Fibroblast of lung (primary cell): Measurements from ENCODE around the gene CRYL1. TPM values are rescaled to one million over a fixed set of nuclear protein-coding genes. Genes with fewer than 3 reads are reported as not detected.

Source experiments
- DNase-seq, 2 donors: peaks; one replicate each; pipeline versions ENCODE4 v3.0.0 to v3.0.0-alpha.2; 2010; ENCODE audit warnings: low read depth in 2 of 2
- H2AFZ ChIP-seq: 2 replicates; pipeline ENCODE4 v1.5.1; 2012; ENCODE audit warnings: low read length, control low read depth, inconsistent platforms
- H3K27ac ChIP-seq: 2 replicates; pipeline ENCODE4 v1.5.1; 2011; ENCODE audit warnings: low read length, control low read depth; ENCODE audit not compliant: insufficient read depth
- H3K27me3 ChIP-seq: 2 replicates; pipeline ENCODE4 v1.5.1; 2011; ENCODE audit warnings: mild to moderate bottlenecking, low read length; ENCODE audit not compliant: control insufficient read depth, insufficient read depth
- H3K36me3 ChIP-seq: 2 replicates; pipeline ENCODE4 v1.5.1; 2011; ENCODE audit warnings: low read length; ENCODE audit not compliant: control insufficient read depth, insufficient read depth
- H3K4me1 ChIP-seq: 2 replicates; pipeline ENCODE4 v1.5.1; 2011; ENCODE audit warnings: low read length; ENCODE audit not compliant: control insufficient read depth, insufficient read depth; ENCODE audit errors: extremely low read depth
- H3K4me2 ChIP-seq: 2 replicates; pipeline ENCODE4 v1.5.1; 2011; ENCODE audit warnings: low read length, control low read depth; ENCODE audit not compliant: insufficient read depth; ENCODE audit errors: extremely low read depth
- H3K4me3 ChIP-seq, 4 experiments: fragments of 200-600 bp in 1 of 4; sonication (generic) in 1 of 4; replicated peaks in 1 of 4; 2 replicates each; pipeline ENCODE4 v1.5.1; 2011 to 2016; ENCODE audit warnings: low read length in 4 of 4, low read depth in 3 of 4, mild to moderate bottlenecking in 3 of 4, control low read depth in 2 of 4, inconsistent platforms in 1 of 4, mixed read lengths in 1 of 4; ENCODE audit not compliant: insufficient read depth in 1 of 4; ENCODE audit errors: control extremely low read depth in 1 of 4
- H3K79me2 ChIP-seq: 2 replicates; pipeline ENCODE4 v1.5.1; 2012; ENCODE audit warnings: mild to moderate bottlenecking, low read length, inconsistent platforms; ENCODE audit not compliant: control insufficient read depth, insufficient read depth
- H3K9ac ChIP-seq: 2 replicates; pipeline ENCODE4 v1.5.1; 2011; ENCODE audit warnings: mild to moderate bottlenecking, low read length, control low read depth; ENCODE audit not compliant: insufficient read depth
- H3K9me3 ChIP-seq: 2 replicates; pipeline ENCODE4 v1.5.1; 2012; ENCODE audit warnings: low read depth, low read length; ENCODE audit not compliant: control insufficient read depth, insufficient read depth
- H4K20me1 ChIP-seq: 2 replicates; pipeline ENCODE4 v1.5.1; 2011; ENCODE audit warnings: low read length; ENCODE audit not compliant: control insufficient read depth, insufficient read depth; ENCODE audit errors: extremely low read depth
- EZH2 ChIP-seq: IDR thresholded peaks from 2 replicates; pipeline ENCODE4 v1.5.1; 2012; ENCODE audit warnings: low read length, control low read depth, mild to moderate bottlenecking; ENCODE audit errors: missing control alignments
- polyA plus RNA-seq, 2 donors: library from polyadenylated mRNA; depleted of rRNA in 1 of 2; stranded (reverse) in 1 of 2; unstranded in 1 of 2; fragments of >200 nt; gene quantifications; 2 replicates each; pipeline ENCODE4 v1.2.1, GENCODE V29; 2011 to 2012; ENCODE audit warnings: missing spikeins in 1 of 2
- total RNA-seq: library from RNA; depleted of rRNA; stranded (reverse); fragments of >200 nt; gene quantifications from 2 replicates; pipeline ENCODE4 v1.2.1, GENCODE V29; 2014
- TF ChIP-seq, protein P1 (sequence below), 2 donors: IDR thresholded peaks in 1 of 2; conservative IDR thresholded peaks in 1 of 2; 1 replicate in 1 of 2; 2 replicates in 1 of 2; pipeline ENCODE4 v1.5.1; 2011 to 2012; ENCODE audit warnings: low read length in 2 of 2, control low read depth in 1 of 2, inconsistent platforms in 1 of 2, low read depth in 1 of 2, mild to moderate bottlenecking in 1 of 2

The CRYL1 gene
- total and polyA plus RNA-seq, 2 donors (not counting 1 experiment from before 2014, with no cell fraction given): 18.3 to 20.1 TPM

- Histone ChIP-seq H3K27ac (no peak overlapping the region), H3K9me3 (no peaks in the 10 kb centered on the region), H3K36me3 (no peaks in the 10 kb centered on the region), H4K20me1 (no peaks in the 10 kb centered on the region), H3K4me2 (no peak overlapping the region), H3K27me3 (no peaks in the 10 kb centered on the region), H3K79me2 (no peaks in the 10 kb centered on the region), H3K4me1 (no peaks in the 10 kb centered on the region), H3K4me3 (no peak overlapping the region), H2AFZ (no peak overlapping the region), H3K9ac (no peak overlapping the region)
- no peak for DNase-seq
- TF ChIP-seq, protein P1, sequence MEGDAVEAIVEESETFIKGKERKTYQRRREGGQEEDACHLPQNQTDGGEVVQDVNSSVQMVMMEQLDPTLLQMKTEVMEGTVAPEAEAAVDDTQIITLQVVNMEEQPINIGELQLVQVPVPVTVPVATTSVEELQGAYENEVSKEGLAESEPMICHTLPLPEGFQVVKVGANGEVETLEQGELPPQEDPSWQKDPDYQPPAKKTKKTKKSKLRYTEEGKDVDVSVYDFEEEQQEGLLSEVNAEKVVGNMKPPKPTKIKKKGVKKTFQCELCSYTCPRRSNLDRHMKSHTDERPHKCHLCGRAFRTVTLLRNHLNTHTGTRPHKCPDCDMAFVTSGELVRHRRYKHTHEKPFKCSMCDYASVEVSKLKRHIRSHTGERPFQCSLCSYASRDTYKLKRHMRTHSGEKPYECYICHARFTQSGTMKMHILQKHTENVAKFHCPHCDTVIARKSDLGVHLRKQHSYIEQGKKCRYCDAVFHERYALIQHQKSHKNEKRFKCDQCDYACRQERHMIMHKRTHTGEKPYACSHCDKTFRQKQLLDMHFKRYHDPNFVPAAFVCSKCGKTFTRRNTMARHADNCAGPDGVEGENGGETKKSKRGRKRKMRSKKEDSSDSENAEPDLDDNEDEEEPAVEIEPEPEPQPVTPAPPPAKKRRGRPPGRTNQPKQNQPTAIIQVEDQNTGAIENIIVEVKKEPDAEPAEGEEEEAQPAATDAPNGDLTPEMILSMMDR (conservative IDR thresholded peaks at IDR 0.05 in 1 of 2, IDR thresholded peaks at IDR 0.05 in 1 of 2; ENCODE audit: low read depth in 1 of 2, low read length in 2 of 2): no peak
- no peak for TF ChIP-seq EZH2
These were observed 13.5 kb downstream of the CRYL1 start for GRCh38 chr13:20512042-20512683.

DNA sequence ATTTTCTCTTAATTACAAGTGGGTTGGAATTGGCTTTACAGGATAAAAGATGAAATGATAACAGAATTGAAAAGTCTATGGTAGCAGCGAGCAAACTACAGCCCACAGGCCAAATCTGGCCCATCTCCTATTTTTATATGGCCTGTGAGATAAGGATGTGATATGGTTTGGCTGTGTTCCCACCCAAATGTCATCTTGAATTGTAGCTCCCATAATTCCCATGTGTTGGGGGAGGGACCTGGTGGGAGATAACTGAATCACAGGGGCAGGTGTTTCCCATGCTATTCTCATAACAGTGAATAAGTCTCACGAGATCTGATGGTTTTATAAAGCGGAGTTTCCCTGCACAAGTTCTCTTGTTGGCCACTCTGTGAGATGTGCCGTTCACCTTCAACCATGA, 19.0 kb downstream of the CRYL1 start:
- DNase-seq: no peak
- Histone ChIP-seq H3K9ac (no peak overlapping the region), H3K27me3 (no peaks in the 10 kb centered on the region), H2AFZ (no peak overlapping the region), H3K36me3 (no peaks in the 10 kb centered on the region), H3K4me3 (no peak overlapping the region), H4K20me1 (no peaks in the 10 kb centered on the region), H3K79me2 (no peaks in the 10 kb centered on the region), H3K27ac (no peak overlapping the region), H3K4me1 (no peaks in the 10 kb centered on the region), H3K4me2 (no peak overlapping the region), H3K9me3 (no peaks in the 10 kb centered on the region)
- TF ChIP-seq, protein P1 (conservative IDR thresholded peaks at IDR 0.05 in 1 of 2, IDR thresholded peaks at IDR 0.05 in 1 of 2; ENCODE audit: low read depth in 1 of 2, low read length in 2 of 2): no peak
- no peak for TF ChIP-seq EZH2

DNA sequence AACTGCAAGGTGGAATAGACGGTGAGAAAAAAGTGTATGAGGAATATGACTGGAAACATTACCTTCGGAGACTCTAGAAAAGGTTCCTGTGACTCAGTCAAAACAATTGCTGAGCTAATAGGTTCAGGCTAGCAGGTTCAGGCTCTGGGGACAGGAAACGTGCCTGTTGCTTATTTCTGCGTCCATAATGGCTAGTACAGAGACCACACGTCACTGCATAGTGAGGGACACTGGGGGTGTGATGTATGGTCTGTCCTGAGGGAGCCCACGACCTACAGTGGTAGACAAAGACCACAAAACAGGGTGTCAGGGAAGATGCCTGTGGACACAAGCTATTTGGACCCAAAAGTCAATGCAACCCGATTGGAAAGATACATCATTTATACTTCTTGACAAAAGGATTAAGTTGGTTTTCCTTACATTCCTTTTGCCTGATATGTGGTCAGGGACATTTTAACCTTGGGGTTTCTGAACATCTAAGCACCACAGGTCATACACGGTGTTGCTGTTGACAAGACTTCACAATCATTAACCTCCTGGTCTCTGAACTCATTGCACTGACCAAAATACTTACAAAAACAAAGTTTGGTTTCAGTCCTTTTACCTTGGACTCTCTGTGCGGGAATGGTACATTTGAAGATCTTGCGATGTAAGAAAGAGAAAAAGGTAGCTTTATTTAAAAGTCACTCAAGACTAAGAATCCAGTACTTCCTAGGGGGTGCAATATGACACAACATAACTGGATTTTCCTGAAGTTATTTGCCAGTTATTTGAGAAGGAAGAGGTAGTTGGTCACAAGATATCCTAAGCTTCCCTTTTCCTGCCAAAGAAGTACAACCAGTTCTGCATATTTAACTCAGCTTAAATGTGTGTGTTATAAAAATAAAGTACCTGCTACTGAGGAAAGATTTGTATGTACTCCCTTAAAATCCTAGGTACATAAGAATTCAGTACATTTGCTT, 20.0 kb downstream of the CRYL1 start:
- no peaks in the 10 kb centered on the region for H3K79me2 ChIP-seq
- no peaks in the 10 kb centered on the region for H3K9me3 ChIP-seq
- no peaks in the 10 kb centered on the region for H3K27me3 ChIP-seq
- H3K4me1 ChIP-seq: no peaks in the 10 kb centered on the region
- DNase-seq: no peak
- H4K20me1 ChIP-seq: no peaks in the 10 kb centered on the region
- no peaks in the 10 kb centered on the region for H3K36me3 ChIP-seq
- no peak overlapping the region for H2AFZ ChIP-seq
- H3K27ac ChIP-seq: no peak overlapping the region
- H3K4me3 ChIP-seq: no peak overlapping the region
- TF ChIP-seq, protein P1 (conservative IDR thresholded peaks at IDR 0.05 in 1 of 2, IDR thresholded peaks at IDR 0.05 in 1 of 2; ENCODE audit: low read depth in 1 of 2, low read length in 2 of 2): no peak
- no peak for TF ChIP-seq EZH2
- no peak overlapping the region for H3K4me2 ChIP-seq
- no peak overlapping the region for H3K9ac ChIP-seq
